Stimulated activated CD8-positive, alpha-beta memory T cell treated with anti-CD3 and anti-CD28 coated beads, Interleukin-4, amount 100 ng/mL, for 4 hours (primary cell): ENCODE data around the gene IDE.
"Not testable (repeated sequence)": the region's sequence is repeated elsewhere in the genome, so short reads cannot be mapped to it uniquely, and the experiment has no call there.

Experiments used
- DNase-seq, 2 donors: peaks; one replicate each; pipeline ENCODE4 v3.0.0-alpha.2; 2020; ENCODE audit warnings: low read depth in 2 of 2, low spot score in 1 of 2

Gene IDE

GRCh38 chr10:92573798-92574547 is at the start of gene IDE:
TSS of gene IDE (minus strand) at chr10:92574093. CDS start at chr10:92574019, 74 bp downstream.
- DNase-seq, result peak; percentile 49 to 52

- no peak for DNase-seq
Measured at GRCh38 chr10:92619368-92619767, 45.5 kb upstream of the IDE start.

GRCh38 chr10:92615515-92615914 is 41.6 kb upstream of the IDE start:
- DNase-seq, result no peak

GRCh38 chr10:92604841-92605240 is 30.9 kb upstream of the IDE start:
- no peak for DNase-seq

GRCh38 chr10:92598321-92598720 is 24.4 kb upstream of the IDE start:
- no peak for DNase-seq

- DNase-seq, result no peak
Measured at GRCh38 chr10:92595505-92595904, 21.6 kb upstream of the IDE start.

GRCh38 chr10:92593619-92594588 is 20.0 kb upstream of the IDE start:
- DNase-seq, result no peak

- peak; percentile 94 to 95 for DNase-seq
Measured at GRCh38 chr10:92592761-92593618, 19.1 kb upstream of the IDE start, which contains the start of gene KIF11. TSS of gene KIF11 (plus strand) at chr10:92593130. CDS start at chr10:92593376, 246 bp downstream.

- DNase-seq, result peak; percentile 69 to 76
Measured at GRCh38 chr10:92591550-92592022, 17.7 kb upstream of the IDE start.

- no peak for DNase-seq
Measured at GRCh38 chr10:92590623-92591549, 17.0 kb upstream of the IDE start.

GRCh38 chr10:92582347-92582746 is 8.5 kb upstream of the IDE start:
- DNase-seq, result not testable (repeated sequence)

GRCh38 chr10:92575961-92576360 is 2.1 kb upstream of the IDE start:
- DNase-seq, result no peak

GRCh38 chr10:92574548-92575261 is 812 bp upstream of the IDE start:
- DNase-seq, result no peak

GRCh38 chr10:92573091-92573797 is 649 bp downstream of the IDE start:
- DNase-seq, result peak in 1 of 2 donors; percentile 4

GRCh38 chr10:92572362-92573090 is 1.4 kb downstream of the IDE start:
- DNase-seq, result no peak

- no peak for DNase-seq
Measured at GRCh38 chr10:92571649-92572048, 2.2 kb downstream of the IDE start.

GRCh38 chr10:92569663-92570062 is 4.2 kb downstream of the IDE start:
- DNase-seq, result not testable (repeated sequence)

GRCh38 chr10:92569071-92569470 is 4.8 kb downstream of the IDE start:
- no peak for DNase-seq
